Activated CD4-positive, alpha-beta T cell treated with anti-CD3 and anti-CD28 coated beads for 36 hours (primary cell): Measurements from ENCODE around the gene NOD1. TPM values are rescaled to one million over a fixed set of nuclear protein-coding genes. Genes with fewer than 3 reads are reported as not detected.
"Not testable (repeated sequence)": the region's sequence is repeated elsewhere in the genome, so short reads cannot be mapped to it uniquely, and the experiment has no call there.

Source experiments
- ATAC-seq: fragments of 200-7000 bp; cut with Tn5 transposase; one replicate; pipeline ENCODE4 v1.10.0; 2021; ENCODE audit warnings: mild to moderate bottlenecking, moderate library complexity
- CTCF ChIA-PET: fragments of 350-600 bp; sonication (Branson Sonifier 250); formaldehyde crosslinking; loops from one replicate; lab custom pipeline; 2021; ENCODE audit warnings: antibody characterized with exemption; lab: Charles Lee
- POLR2A ChIA-PET: fragments of 350-600 bp; sonication (Branson Sonifier 250); formaldehyde crosslinking; loops from one replicate; lab custom pipeline; 2021; ENCODE audit warnings: antibody characterized with exemption, inconsistent platforms; lab: Charles Lee
- DNase-seq: peaks from one replicate; pipeline ENCODE4 v3.0.0-alpha.2; 2020
- H3K27ac Mint-ChIP-seq: one replicate; pipeline ENCODE4 v1.8.0; 2021; ENCODE audit warnings: mixed read lengths
- H3K27me3 Mint-ChIP-seq: one replicate; pipeline ENCODE4 v1.8.0; 2021; ENCODE audit warnings: mixed read lengths
- H3K36me3 Mint-ChIP-seq: one replicate; pipeline ENCODE4 v1.8.0; 2021; ENCODE audit warnings: low read depth, mixed read lengths
- H3K4me1 Mint-ChIP-seq: one replicate; pipeline ENCODE4 v1.8.0; 2021; ENCODE audit warnings: mixed read lengths
- H3K4me3 Mint-ChIP-seq: one replicate; pipeline ENCODE4 v1.8.0; 2021; ENCODE audit warnings: mild to moderate bottlenecking, moderate library complexity, mixed read lengths
- H3K9me3 Mint-ChIP-seq: one replicate; pipeline ENCODE4 v1.8.0; 2021; ENCODE audit warnings: low read depth, mixed read lengths
- intact Hi-C, 2 experiments: fragments of 100-400 bp; cut with DNase I in 1 of 2; cut with micrococcal nuclease in 1 of 2; formaldehyde crosslinking; loops; one replicate each; pipeline versions ENCODE4 v1.14.2 to v1.15.1; 2022 to 2024; cut with DNase I, micrococcal nuclease
- total RNA-seq, 2 experiments: library from RNA; stranded (reverse); gene quantifications; one replicate each; pipeline ENCODE4 v1.2.3, GENCODE V29; 2021

NOD1 gene
- total RNA-seq, 2 experiments from 2014 or later, result 10.8 to 11.0 TPM

GRCh38 chr7:30380824-30381223 is 97.8 kb downstream of the NOD1 start:
- H3K9me3 Mint-ChIP-seq, ATAC-seq, DNase-seq, H3K27ac Mint-ChIP-seq, intact Hi-C loops, POLR2A ChIA-PET, CTCF ChIA-PET, H3K36me3 Mint-ChIP-seq, H3K4me3 Mint-ChIP-seq, H3K4me1 Mint-ChIP-seq, H3K27me3 Mint-ChIP-seq: not testable (repeated sequence)

GRCh38 chr7:30380294-30380693 is 98.3 kb downstream of the NOD1 start:
- CTCF ChIA-PET, result interaction anchor here (0.7 kb wide), 1 partner anchor 78 kb away, joined by 3 read pairs; no protein-coding TSS in a partner anchor
- DNase-seq, result no peak
- intact Hi-C loops, result no loop called here
- POLR2A ChIA-PET, result interaction anchor here (0.5 kb wide), 1 partner anchor 138 kb away, joined by 6 read pairs; no protein-coding TSS in a partner anchor
- no peak for ATAC-seq
- Mint-ChIP-seq H3K27ac (no peak overlapping the region), H3K4me1 (no peaks in the 10 kb centered on the region), H3K27me3 (no peaks in the 10 kb centered on the region), H3K9me3 (peaks cover 4% of the 10 kb centered on the region), H3K4me3 (no peak overlapping the region), H3K36me3 (no peaks in the 10 kb centered on the region)

GRCh38 chr7:30379741-30380140 is 98.8 kb downstream of the NOD1 start:
- ChIA-PET CTCF (interaction anchor here (0.7 kb wide), 1 partner anchor 77 kb away, joined by 3 read pairs; no protein-coding TSS in a partner anchor), POLR2A (interaction anchor here (0.5 kb wide), 1 partner anchor 138 kb away, joined by 6 read pairs; no protein-coding TSS in a partner anchor)
- Mint-ChIP-seq H3K36me3 (no peaks in the 10 kb centered on the region), H3K4me3 (no peak overlapping the region), H3K9me3 (peaks cover 4% of the 10 kb centered on the region), H3K4me1 (no peaks in the 10 kb centered on the region), H3K27ac (no peak overlapping the region), H3K27me3 (no peaks in the 10 kb centered on the region)
- intact Hi-C loops, result no loop called here
- no peak for ATAC-seq
- no peak for DNase-seq

GRCh38 chr7:30379131-30379530 is 99.5 kb downstream of the NOD1 start:
- Mint-ChIP-seq H3K9me3 (peaks cover 4% of the 10 kb centered on the region), H3K27me3 (no peaks in the 10 kb centered on the region), H3K27ac (no peak overlapping the region), H3K36me3 (no peaks in the 10 kb centered on the region), H3K4me1 (no peaks in the 10 kb centered on the region), H3K4me3 (no peak overlapping the region)
- intact Hi-C loops, result no loop called here
- DNase-seq (no peak), ATAC-seq (no peak)
- ChIA-PET POLR2A (no interaction called here), CTCF (no interaction called here)

- intact Hi-C loops, result no loop called here
- H3K4me3 Mint-ChIP-seq, result no peak overlapping the region
- H3K9me3 Mint-ChIP-seq, result peaks cover 4% of the 10 kb centered on the region
- POLR2A ChIA-PET, result no interaction called here
- no peaks in the 10 kb centered on the region for H3K27me3 Mint-ChIP-seq
- no peaks in the 10 kb centered on the region for H3K4me1 Mint-ChIP-seq
- no peak overlapping the region for H3K27ac Mint-ChIP-seq
- CTCF ChIA-PET, result interaction anchor here (0.6 kb wide), 1 partner anchor 306 kb away, joined by 3 read pairs; no protein-coding TSS in a partner anchor
- ATAC-seq, result no peak
- DNase-seq, result no peak
- no peaks in the 10 kb centered on the region for H3K36me3 Mint-ChIP-seq
Measured at GRCh38 chr7:30378275-30378674, 100.3 kb downstream of the NOD1 start.

Other genes starting within 250 kb of the NOD1 start
- gene ZNRF2, start 194.2 kb downstream of the NOD1 start, total RNA-seq, result 1 to 10 TPM; 8.1 to 8.8 TPM
- gene GGCT, start 26.0 kb upstream of the NOD1 start, total RNA-seq, result 10 to 100 TPM; 48.8 to 76.8 TPM
- 100 to 1,000 TPM; 391 to 439 TPM for gene GARS1, start 116.1 kb upstream of the NOD1 start, total RNA-seq
- not detected for gene CRHR2, start 203.7 kb upstream of the NOD1 start, total RNA-seq